GM20431 (cell line): ENCODE measurements around the gene RTL9.
"Not testable (repeated sequence)": the region's sequence is repeated elsewhere in the genome, so short reads cannot be mapped to it uniquely, and the experiment has no call there.

Experiments
- in situ Hi-C: fragments of 300-500 bp; cut with MseI, MboI; formaldehyde crosslinking; loops from one replicate; pipeline ENCODE4 v1.15.0; 2020; ENCODE audit warnings: low sequenced_read_pairs; ENCODE audit not compliant: unreplicated experiment

RTL9 gene

DNA sequence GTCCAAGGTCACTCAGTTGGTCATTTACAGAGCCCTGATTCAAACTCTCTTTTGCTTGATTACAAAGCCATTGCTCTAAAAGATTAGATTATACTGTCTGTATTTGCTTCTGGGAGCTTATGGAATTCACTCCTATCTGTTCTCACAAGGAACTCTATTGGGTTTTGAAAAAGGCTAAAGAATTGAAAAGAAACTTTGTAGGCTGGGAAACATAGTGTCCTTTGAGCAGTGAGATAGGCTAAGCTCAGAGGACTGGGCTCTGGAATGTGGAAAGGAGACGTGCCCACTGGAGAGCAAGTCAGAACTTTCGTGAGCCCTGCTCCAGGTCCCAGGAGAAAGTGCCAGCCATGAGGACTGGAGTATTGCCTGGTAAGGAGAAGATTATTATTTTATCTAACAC is at the start of gene RTL9:
Gene RTL9, plus strand, starts transcription at position 301 of the 400 bp plus-strand sequence. CDS start 91,770 bp downstream, outside the sequence.
- in situ Hi-C loops = no loop called here

DNA sequence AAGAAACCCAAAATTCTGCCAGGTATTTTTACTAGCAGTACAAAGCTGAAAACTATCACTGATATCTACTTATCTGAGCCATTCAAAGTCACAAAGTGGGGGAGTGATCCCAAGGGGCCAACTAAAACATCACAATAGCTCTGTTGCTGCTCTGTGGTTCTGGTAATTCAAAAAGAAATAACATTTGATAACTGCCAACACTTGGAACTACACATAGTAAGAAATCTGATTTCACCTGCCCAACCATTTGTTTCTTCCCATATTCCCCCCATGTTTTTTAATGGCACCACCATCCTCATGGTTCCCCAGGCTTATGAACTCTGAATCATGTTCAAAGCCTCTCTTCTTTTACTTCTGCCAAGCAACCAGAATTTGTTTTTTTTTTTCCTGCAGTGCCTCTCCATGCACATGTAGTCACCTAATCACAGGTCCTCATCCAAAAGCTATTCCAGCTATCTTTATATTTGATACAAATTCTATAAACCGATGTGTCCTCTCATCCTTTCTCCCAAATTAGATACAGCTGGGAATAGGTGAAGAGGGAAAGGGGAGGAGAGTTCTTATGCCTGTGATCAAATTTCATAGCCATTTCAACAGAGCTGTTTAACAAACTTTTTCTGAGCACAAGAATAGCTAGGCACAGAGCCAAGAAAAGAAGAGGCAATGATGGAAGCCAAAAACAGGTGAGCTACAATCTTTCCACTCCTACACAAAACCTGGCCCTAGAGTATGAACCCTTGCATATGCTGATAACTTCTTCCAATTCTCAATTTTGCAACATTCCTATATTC is 48.5 kb upstream of the RTL9 start:
- in situ Hi-C loops = no loop called here

DNA sequence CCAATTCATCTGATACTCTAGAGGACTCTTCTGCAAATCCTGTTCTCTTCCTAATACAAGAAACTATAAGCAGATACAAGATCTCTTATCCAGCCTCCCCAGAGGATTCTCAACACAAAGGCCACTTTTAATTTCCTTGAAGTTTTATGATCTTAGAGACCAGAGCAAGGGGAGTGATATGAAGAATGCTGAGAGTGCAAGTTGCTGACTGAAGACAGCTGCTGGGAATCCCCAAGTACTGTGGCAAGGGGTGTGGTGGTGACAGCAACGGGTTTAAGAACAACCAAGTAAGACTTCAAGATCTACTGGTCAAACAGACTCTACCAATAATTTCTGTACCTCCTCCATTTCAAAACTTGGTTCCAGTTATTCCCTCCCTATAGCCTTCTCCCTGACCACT is 47.8 kb upstream of the RTL9 start:
- in situ Hi-C loops = no loop called here

DNA sequence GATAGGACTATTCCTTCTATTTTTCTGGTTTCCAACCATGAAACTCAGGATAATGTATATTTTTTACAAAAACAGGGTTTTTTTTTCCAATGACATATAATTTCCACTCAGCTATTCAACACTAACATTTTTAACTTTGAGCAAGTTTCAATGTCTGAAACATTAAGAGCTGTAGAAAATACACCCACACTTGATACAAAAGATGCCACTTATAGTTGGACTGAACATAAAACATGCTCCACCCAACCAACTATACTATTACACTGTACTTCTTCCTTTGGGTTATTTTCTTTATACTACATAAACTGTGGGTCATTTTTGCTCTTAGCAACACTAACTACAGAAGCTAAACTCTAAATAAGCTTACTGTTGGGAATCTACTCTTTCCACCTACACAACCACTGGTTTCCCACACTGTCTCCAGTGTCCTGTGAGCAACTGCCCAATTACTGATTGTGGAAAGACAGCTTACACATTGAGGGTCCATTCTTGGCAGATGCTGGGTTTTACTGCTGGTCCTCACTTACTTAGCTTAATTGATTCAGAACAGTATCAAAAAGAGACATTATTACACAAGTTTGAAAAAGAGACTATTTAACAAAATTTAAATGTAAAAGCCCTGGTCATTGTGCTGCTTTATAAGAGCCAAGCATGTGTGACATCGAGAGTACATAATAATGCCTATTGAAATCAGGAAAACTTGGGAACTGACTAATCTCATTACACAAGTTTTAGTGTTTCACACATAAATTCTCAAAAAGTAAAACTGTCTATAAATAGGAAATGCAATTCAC is 47.0 kb upstream of the RTL9 start:
- in situ Hi-C loops = no loop called here

DNA sequence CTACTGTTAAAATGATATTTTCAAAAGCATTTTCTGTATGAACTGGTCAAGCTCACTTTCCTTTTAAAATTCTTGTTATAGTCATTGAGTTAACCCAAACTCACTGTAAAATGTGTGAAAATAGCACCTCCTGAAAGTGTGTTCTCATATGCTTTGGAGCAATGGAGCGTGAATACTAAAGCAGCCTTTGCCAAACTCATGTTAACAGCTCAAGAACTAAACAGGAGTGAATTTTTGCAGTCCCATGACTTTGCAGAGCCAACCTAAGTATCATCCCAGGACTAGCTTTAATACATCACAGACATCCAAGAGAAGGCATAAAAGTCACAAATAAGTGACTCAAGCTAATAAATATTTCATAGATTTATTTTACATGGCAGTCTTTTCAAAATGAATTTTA is 43.1 kb upstream of the RTL9 start:
- in situ Hi-C loops = no loop called here

DNA sequence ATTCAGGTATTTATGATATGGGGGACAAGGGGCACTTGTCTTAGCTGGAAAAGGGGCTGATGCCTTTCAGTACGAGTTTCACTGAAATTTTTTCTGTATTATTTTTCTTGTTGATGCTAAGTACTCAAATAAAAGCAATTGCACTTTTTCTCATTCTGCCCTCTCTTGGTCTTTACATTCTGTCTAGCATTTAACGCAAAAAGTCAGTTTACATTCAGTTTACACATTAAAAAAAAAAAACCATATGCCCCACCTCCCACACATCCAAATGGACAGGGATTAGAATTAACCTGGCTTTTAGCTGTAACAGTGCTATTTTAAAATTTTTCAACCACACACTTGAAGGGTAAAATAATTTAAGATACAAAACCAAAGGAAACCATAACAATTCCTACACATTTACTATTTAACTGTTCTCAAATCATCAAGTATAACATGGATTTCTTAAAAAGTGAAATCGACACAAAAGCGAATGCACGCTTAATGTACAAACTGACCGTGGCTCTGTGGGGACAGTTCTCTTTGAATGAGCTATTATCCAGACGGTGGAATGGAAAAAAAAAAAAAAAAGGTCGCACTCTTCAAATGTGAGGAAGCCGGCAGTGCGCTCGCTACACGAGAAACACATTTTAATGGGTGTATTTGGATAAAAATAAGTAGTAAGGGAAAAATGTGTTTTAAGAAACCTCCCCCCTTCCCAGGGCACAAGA is 42.1 kb upstream of the RTL9 start:
- in situ Hi-C loops = no loop called here

DNA sequence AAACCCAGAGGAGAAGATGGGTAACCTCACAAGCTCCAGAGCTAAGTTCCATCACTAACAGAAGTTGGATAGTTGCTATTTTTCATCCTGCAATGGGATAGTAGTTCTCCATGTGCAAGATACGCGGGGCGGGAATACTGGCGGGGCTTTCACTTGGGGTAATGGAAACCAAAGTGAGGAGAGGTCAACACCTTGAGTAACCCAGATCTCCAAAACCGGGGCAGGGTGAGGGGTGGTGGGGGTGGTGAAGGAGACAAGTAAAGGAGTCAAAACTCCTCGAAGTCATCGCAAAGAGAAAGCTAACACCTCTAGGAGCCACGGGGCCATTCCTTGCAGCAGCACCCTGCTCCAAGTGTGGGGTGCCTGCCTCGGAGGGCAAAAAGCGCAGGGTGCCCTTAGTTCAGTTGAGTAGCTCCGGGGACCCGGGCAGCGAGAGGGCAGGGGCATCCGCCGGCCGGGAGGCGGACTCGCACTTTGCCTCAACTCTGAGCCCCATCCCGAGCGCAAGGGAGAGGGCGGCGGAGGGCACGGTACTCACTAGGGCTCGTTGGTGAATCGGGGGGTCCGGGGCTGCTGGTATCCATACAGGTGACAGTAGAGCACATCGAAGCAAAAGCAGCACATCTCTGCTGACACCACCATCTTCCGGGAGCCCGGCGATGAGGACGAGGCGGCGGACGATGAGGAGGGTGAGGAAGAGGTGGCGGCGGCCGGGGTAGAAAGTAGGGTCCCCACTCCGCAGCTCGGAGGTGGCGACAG is 41.4 kb upstream of the RTL9 start:
- in situ Hi-C loops = no loop called here

DNA sequence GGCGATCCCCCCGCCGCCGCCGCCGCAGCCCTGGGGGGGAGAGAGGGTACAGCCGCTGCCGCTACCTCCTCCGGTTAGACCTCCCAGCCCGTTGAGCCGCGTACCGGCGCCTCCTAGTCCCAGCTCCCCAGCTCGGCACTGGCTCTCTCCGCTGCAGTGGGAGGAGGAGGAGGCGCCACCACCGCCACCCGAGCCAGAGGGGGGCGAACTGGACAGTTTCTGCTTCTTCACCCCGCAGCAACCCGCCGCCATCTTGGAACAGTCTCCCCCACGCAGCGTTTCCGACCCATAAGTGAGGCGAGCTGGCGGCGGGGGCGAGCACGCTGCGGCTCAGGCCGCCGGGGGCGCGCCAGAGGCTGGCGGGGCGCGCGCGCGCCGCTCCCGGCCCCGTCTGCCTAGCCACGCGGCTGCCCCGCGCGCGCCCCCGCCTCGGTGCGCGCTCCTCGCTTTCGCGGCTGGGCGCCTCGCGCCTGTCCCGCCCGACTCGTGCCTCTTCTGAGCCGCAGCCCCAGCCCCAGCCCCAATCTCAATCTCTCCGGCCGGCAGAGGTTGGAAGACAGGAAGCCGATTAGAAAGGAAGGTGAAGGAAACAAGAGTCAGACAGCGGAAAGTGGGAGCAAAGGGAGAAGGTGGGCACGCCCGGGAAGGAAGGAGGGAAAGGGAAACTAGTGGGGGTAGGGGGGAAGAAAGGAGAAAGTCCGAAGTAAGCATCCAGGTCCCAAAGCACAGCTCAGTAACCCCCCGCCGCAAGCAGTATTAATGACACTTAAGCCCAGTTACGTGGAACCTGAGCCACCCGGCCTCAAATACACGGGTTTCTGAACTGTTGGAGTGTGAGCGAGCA is 40.6 kb upstream of the RTL9 start, which contains the start of gene AMMECR1:
Gene AMMECR1, minus strand, starts transcription at position 266 of the 844 bp plus-strand sequence. Its CDS starts 14 bp downstream, at position 252.
- in situ Hi-C loops = no loop called here

DNA sequence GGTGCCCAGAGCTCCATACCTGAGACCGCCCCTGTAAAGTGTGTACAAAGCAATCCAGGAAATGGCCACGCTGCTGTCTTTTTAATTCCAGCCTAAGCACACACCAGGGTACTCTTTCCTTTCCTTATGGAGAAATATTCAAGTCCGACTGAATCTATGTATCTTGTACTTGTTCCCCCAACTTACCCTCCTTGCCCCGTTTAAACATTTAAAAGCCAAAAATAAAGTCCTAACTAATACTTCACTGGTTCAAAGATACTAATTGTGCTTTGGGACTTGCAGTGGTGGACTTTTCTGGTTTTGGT is 40.0 kb upstream of the RTL9 start:
- in situ Hi-C loops = no loop called here

DNA sequence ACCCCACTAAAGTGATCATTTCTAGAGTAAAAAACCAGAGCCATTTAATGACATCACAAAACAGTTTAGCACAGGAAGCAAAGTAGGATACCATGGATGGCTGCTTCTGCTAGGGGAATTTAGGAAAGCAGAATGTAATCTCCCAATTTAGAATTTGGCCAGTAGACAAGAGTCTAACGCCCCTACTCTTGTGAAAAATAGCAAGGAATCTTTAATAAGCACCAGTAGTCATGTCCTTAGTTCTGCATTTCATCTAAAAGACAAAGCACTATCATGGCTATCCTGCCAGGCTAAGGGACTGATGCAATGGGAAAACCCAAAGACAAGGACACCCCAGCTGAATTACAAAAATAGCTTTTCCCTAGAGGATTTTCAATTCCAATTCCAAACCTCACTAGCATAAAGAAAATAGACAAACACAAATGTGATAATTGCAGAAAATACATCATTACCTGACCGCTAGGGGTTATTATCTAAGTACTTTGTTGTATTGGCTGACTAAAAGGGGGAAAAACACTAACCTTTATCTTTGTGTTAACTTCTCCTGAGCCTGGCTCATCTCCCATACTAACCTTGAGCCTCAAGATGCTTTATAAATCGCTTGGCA is 38.2 kb upstream of the RTL9 start:
- in situ Hi-C loops = no loop called here

DNA sequence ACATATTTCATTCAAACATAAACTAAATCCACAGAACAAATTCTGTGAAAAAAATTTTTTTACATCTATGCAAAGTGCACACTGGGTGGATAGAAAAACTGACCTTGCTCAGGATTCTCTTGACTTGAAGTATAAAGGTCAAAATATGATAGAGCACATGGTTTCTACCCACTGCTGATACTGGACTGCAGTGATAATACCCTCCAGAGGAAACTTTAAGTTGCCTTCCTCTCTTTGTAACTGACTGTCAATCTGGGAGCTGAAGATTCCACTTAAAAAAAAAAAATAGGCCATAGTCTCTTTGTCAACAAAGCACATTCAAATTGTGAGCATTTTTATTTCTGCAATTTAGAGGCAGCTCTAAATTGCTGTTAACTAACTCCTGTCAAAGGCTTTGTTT is 37.6 kb upstream of the RTL9 start:
- in situ Hi-C loops = no loop called here

DNA sequence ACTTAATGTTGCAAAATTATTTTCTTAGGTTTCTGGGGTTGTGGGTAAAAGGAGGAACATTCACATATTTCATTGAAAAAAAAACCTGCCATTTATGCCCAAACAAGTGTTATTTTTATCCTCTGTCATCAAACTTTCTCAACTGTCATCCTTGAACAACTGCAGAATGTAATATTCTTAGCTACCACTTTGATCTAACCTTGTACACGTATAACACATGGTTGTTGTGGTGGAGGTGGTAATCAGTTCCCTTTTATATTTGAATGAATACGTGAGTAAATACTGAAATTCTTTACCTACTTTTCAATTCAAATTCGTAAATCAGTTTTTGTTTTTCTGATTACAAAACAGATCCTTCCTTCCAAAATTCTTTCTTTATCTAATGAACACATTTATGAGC is 37.0 kb upstream of the RTL9 start:
- in situ Hi-C loops = no loop called here

DNA sequence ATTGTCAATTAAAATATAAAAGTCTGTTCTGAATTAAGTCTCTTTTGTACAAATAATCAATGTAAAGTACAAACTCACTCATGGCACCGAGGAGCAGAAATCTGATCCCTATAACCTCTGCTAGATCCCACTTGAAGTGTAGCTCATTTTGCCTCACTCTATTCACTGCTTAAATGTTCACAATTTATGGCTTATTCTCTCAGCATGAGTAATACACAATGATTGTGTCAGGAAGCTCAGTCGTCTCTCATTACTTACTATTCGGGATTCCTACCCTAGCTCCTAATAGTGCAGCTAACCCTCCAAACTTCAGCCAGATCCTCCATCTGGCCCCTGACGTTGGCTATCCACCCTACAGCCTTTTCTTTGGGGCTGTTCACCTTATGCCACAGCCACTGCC is 36.0 kb upstream of the RTL9 start:
- in situ Hi-C loops = no loop called here

DNA sequence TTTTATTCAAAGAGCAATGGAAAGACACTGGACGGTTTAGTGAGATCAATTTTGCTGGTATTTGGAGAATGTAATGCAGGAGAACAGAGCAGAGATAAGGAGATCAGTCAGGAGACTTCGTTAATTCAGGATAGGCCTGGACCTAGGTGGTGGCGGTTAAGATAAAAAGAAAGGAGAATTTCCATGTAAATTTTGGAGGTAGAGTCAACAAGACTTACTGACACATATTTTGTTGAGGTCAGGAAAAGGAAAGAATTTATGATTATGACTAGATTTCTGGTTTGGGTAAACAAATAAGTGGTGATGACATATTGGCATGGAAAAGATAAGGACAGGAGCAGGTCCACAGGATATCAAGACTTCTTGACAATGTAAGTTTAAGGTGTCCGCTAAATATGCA is 31.9 kb upstream of the RTL9 start:
- in situ Hi-C loops = no loop called here

DNA sequence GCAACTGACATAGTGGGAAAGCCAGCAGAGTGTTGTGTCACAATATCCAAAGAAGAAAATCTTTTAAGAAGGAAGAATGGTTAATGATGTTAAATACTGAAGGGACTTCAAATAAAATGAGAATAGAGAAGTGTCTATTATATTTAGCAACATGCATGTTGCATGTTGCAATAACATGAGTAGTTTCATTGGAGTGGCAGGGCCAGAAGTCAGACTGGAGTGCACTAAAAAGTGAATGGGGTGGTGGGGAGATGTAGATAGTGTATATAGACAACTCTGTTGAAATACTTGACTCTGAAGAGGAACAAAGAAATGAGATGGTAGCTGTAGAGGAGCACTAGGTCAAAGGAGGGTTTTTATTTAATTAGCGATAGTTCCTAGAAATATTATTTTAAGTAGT is 31.3 kb upstream of the RTL9 start:
- in situ Hi-C loops = no loop called here

DNA sequence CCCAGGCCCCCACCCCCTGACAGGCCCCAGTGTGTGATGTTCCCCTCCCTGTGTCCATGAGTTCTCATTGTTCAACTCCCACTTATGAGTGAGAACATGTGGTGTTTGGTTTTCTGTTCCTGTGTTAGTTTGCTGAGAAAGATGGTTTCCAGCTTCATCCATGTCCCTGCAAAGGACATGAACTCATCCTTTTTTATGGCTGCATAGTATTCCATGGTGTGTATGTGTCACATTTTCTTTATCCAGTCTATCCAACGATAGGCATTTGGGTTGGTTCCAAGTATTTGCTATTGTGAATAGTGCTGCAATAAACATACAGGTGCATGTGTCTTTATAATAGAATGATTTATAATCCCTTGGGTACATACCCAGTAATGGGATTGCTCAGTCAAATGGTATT is 30.0 kb upstream of the RTL9 start:
- in situ Hi-C loops = not testable (repeated sequence)

DNA sequence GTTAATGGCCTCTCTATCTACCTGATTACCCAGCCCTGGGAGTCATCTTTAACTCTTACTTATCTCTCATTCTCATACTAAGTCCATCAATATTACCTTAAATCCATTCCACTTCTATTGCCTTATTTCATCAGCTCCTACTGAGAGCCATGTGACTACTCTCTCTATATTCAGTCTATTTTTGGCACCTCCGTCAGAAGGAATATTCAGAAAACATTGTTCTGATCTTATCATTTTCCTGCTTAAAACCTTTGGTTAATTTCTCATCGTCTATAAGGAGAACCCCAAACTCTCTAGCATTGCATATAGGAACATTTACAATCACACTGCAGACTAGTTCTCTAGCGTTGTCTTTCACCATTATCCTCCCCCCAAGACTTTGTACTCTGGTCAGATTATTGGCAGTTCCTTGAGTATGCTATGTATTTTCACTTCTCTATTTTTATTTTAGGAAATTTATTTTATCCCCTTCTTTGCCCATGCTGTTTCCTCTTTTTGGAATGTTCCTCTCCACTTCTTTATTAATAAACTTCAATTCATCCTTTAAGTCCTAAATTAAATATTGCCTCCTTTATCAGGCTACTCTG is 27.1 kb upstream of the RTL9 start:
- in situ Hi-C loops = no loop called here

DNA sequence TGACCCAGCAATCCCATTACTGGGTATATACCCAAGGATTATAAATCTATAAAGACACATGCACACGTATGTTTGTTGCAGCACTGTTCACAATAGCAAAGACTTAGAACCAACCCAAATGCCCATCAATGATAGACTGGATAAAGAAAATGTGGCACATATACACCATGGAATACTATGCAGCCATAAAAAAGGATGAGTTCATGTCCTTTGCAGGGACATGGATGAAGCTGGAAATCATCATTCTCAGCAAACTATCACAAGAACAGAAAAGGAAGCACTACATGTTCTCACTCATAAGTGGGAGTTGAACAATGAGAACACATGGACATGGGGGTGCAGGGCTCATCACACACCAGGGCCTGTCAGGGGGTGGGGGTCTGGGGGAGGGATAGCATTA is 25.2 kb upstream of the RTL9 start:
- in situ Hi-C loops = not testable (repeated sequence)

DNA sequence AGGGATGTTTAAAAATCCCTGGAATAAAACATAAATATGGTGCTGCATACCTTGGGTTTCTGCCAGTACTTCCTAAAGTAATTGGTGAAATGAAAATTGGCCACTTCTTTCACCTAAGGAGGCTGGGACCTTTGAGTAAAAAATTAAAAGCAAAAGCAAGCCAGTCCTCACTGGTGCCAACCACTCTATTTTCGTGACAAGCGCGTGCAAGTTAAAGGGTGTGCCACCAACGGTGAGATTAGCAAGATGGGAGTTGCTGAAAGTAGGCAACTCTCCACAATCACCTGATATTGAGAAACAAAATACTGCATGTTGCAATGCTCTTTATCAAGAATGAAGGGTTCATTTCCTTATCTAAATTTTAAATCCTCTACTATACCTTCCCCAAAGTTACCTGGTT is 19.7 kb upstream of the RTL9 start:
- in situ Hi-C loops = no loop called here
